ENCODE data around the gene FBXW12.

- TF ChIP-seq CTCF (IDR thresholded peaks at IDR 0.05; ENCODE audit: insufficient read depth, low read length), result no peak
- no peak for TF ChIP-seq POLR2AphosphoS5 (IDR thresholded peaks at IDR 0.05; ENCODE audit: low read depth)
- TF ChIP-seq REST (IDR thresholded peaks at IDR 0.05; ENCODE audit: insufficient replicate concordance, low read depth), result no peak
Measured at GRCh38 chr3:48422681-48423080, 50.7 kb downstream of the FBXW12 start.

All from HL-60 (cell line).